ENCODE results near the gene CORO1C. TPM values are rescaled to one million over a fixed set of nuclear protein-coding genes. Genes with fewer than 3 reads are reported as not detected.

CORO1C gene
- total and polyA plus RNA-seq, 9 of the 15 experiments (the other 6 are each of a cell fraction or from before 2014, with no cell fraction given) = 55.2 to 280 (median 150) TPM

DNA sequence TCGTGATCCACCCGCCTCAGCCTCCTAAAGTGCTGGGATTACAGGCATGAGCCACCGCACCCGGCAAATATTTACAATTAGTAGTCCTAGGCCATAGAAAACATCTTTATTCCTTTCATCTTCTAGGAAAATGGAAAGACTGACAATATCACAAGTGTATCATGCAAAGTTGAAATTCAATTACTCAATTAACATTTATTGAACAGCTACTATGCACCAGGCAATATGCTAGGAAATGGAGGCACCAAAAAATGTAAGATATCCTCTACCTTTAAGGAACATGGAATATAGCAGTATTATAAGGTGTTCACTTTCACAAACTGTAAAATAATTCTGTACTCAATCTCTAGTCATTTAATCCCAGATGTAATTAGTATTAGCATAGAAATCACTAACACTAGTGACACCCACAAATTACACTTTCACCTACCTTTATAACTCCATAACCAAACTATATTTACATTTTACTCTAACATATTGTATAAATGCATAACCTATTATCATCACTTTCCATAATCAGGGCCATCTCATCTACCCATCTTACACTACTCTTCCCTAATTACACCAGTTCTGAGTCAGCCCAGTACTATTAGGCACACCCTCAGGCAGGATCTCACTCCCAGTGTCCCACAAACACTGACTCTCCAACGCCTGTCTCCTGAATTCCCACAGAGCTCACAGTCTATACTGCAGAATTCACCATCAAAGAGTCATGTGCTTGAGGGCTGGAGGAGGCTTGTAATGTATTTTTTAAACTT, 10.4 kb downstream of the CORO1C start (continued):
- TF ChIP-seq JUND (IDR thresholded peaks at IDR 0.05; ENCODE audit: borderline replicate concordance, low read depth, low read length) (peak; percentile 25; the same call in 1 of the 2 replicates), JUND (tag; IDR thresholded peaks at IDR 0.05; ENCODE audit: borderline replicate concordance, low read depth, low read length) (peak; percentile 36; the same call in 1 of the 3 replicates), MYBL2 (IDR thresholded peaks at IDR 0.05; ENCODE audit: low read depth) (no peak), MYBL2 (CRISPR knock-in tag; IDR thresholded peaks at IDR 0.05; ENCODE audit: borderline replicate concordance) (no peak), HDAC1 (IDR thresholded peaks at IDR 0.05) (no peak), IFI16 (CRISPR knock-in tag; IDR thresholded peaks at IDR 0.05) (no peak), GABPB1 (CRISPR knock-in tag; IDR thresholded peaks at IDR 0.05) (no peak), TCF7 (IDR thresholded peaks at IDR 0.05; ENCODE audit: borderline replicate concordance) (no peak), YBX1 (IDR thresholded peaks at IDR 0.05) (no peak), NFYB (IDR thresholded peaks at IDR 0.05; ENCODE audit: extremely low read depth, insufficient read length) (no peak), KLF13 (tag; IDR thresholded peaks at IDR 0.05; ENCODE audit: borderline replicate concordance, low read depth) (no peak), TBP (optimal IDR thresholded peaks at IDR 0.05; ENCODE audit: low read depth, low read length) (no peak), TEAD4 (IDR thresholded peaks at IDR 0.05; ENCODE audit: low read length) (no peak), TEAD4 (CRISPR knock-in tag; IDR thresholded peaks at IDR 0.05; ENCODE audit: borderline replicate concordance) (no peak), ZNF830 (CRISPR knock-in tag; IDR thresholded peaks at IDR 0.05) (no peak), ZNF436 (CRISPR knock-in tag; IDR thresholded peaks at IDR 0.05) (no peak), SMARCA4 (IDR thresholded peaks at IDR 0.05) (0 out of 2 replicates have a peak, but pooled peaks have one; percentile 33), REST (IDR thresholded peaks at IDR 0.05; ENCODE audit: borderline replicate concordance) (no peak), REST (CRISPR knock-in tag; IDR thresholded peaks at IDR 0.05; ENCODE audit: low read depth) (no peak), ZNF140 (CRISPR knock-in tag; IDR thresholded peaks at IDR 0.05) (no peak)
- TF ChIP-seq, protein P1, sequence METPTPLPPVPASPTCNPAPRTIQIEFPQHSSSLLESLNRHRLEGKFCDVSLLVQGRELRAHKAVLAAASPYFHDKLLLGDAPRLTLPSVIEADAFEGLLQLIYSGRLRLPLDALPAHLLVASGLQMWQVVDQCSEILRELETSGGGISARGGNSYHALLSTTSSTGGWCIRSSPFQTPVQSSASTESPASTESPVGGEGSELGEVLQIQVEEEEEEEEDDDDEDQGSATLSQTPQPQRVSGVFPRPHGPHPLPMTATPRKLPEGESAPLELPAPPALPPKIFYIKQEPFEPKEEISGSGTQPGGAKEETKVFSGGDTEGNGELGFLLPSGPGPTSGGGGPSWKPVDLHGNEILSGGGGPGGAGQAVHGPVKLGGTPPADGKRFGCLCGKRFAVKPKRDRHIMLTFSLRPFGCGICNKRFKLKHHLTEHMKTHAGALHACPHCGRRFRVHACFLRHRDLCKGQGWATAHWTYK (CRISPR knock-in tag; IDR thresholded peaks at IDR 0.05) = no peak
